OCI-LY7 (cell line): Measurements from ENCODE around the gene CEP112.

ENCODE experiments used
- CTCF ChIP-seq: fragments of 200-600 bp; sonication (generic); conservative IDR thresholded peaks from 2 replicates; pipeline ENCODE4 v1.5.1; 2014; ENCODE audit warnings: mild to moderate bottlenecking, antibody characterized with exemption, low read length, moderate library complexity, mixed read lengths
- EZH2phosphoT487 ChIP-seq: fragments of 200-600 bp; sonication (generic); IDR thresholded peaks from 2 replicates; pipeline ENCODE4 v1.6.1; 2018; ENCODE audit warnings: low read depth, borderline replicate concordance, mild to moderate bottlenecking, mixed run types, antibody characterized with exemption, low read length, moderate library complexity, mixed read lengths

DNA sequence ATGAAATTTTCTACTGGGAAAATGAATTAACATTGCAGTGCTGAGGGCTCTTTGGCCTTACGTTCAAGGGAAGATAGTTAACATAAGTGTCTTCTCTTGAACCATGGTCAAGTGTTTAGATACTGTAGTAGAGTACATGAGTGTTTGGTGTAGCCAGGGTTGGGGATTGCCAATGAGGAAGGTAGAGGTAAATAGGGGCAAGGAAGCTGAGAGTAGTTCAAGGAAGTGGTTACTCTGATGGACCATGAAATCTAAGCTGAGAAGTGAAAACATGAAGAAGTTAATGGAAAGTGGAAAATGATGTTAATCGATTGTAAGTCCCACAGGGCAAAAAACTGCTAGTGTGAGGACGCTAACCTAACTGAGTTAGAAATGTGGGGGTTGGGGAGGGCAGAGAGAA lies 380.9 kb downstream of the CEP112 start:
- no peak for TF ChIP-seq CTCF
- TF ChIP-seq EZH2phosphoT487 = no peak
